Measurements from ENCODE around the gene MC2R.

The MC2R gene

DNA sequence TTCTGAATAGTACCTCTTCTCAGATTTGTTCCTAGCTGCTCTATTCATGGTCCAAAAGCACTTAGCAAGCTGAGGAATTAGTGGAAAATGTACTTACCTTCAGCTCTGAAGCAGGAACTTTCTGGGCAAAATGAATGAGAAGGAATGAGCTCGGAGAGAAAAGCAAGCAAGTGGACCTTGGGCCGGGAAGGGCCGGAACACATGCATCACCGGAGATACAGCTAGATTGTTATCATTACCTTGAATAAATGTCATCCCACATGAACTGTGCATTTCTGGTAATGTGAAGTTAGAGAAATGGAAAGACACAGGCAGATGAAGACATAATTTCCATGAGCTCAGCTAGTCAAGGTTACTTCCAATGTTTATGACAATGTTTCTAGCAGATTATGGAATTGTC is at the start of gene MC2R:
TSS of gene MC2R (minus strand) at position 146 of the 400 bp plus-strand sequence. CDS start 30,018 bp downstream, outside the sequence.
- DNase-seq = no peak

DNA sequence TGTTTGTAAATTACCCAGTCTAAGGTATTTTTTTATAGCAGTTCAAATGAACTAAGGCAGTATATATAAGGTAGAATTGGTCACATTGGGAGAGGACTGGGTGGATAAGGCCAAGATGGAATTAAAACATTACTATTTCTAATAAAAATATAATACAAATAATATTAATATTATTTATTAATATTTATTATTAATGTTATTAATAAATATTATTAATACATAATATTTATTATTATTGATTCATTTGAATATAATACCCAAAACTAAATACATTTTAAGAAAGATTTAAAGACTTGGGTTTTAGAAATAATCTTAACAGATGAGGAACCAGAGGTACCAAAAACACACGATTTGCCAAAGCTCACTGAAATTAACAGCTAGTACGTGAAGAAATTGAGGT is 30.5 kb upstream of the MC2R start:
- no peak for DNase-seq

DNA sequence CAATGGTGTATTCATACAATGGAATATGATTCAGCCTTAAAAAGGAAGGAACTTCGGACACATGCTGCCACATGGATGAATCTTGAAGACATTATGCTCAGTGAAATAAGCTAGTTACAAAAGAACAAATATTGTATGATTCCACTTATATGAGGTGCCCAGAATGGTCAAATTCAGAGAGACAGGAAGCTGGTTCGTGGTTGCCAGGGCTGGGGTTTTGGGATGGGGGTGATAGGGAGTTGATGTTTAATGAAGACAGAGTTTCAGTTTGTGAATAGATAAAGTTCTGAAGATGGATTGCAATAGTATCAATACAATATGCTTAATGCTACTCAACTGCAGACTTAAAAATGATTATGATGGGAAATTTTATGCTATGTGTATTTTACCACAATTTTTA is 28.0 kb upstream of the MC2R start:
- no peak for DNase-seq

GRCh38 chr18:13940326-13940725 is 25.0 kb upstream of the MC2R start:
- DNase-seq = no peak

GRCh38 chr18:13934676-13935075 is 19.3 kb upstream of the MC2R start:
- DNase-seq = no peak

GRCh38 chr18:13934058-13934457 is 18.7 kb upstream of the MC2R start:
- DNase-seq = no peak

GRCh38 chr18:13932285-13933025 is 17.1 kb upstream of the MC2R start:
- peak; percentile 52 for DNase-seq

- peak; percentile 13 for DNase-seq
These were observed 15.6 kb upstream of the MC2R start for GRCh38 chr18:13930964-13931363.

DNA sequence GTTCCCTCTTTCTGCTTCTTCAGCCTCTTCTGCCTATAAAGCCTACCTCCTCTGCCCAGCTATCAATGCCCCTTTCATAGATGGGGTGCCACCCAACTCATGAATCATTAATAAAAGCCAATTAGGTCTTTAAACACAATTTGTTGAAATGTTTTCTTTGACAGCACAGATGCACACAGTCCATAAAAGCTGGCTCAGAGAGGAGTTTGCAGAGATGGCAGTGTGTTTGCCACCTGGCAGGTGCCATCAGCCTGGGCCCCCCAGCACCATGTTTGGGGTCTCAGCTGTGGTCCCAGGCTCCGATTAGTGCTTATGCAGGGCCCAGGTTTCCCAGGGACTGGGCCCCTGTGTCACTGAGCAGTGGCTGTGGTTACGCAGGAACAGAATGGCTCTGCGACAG is 7.9 kb upstream of the MC2R start:
- no peak for DNase-seq

- DNase-seq = no peak
These were observed 3.6 kb upstream of the MC2R start for GRCh38 chr18:13918898-13919297.

GRCh38 chr18:13917401-13917800 is 2.1 kb upstream of the MC2R start:
- no peak for DNase-seq

DNA sequence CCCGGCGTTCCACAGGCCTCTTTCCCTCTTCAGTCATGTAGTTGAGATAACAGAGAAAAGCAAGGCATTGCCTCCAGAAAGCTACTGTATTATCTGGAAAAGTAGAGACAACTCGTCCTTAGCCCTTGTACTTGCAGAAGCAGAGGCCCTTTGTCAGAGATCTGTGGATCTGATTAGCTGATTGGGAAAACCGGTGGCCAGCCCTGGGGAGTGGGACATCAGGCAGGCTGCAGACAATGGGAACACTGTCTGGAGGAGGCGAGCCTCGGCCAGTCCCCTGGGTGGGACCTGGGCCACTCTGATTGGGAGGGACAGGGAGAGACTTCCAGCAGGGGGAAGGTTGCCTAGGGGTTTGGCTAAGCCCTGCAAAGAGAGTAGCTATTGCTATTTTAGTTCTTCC is 1.2 kb upstream of the MC2R start:
- DNase-seq = no peak

DNA sequence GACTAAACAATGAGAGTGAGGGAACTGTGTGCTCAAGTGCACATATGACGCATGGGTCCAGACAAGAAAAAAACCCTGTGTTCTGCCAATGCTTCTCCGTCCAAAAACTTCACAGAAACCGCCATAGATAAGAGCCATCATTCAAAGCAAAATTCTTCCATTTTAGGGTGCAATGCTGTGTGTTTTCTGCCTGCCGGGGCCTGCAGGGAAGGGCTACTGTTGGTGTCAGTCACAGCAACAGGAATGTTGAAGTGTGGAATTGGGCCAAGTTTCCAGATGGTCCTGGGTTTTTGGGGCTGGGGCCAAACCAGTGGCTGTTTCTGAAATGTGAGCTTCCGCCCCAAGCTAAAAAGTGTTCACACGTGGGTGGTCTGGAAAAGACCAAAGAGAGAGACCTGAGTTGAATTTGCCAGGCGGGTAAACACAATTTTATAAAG is 677 bp upstream of the MC2R start:
- no peak for DNase-seq

DNA sequence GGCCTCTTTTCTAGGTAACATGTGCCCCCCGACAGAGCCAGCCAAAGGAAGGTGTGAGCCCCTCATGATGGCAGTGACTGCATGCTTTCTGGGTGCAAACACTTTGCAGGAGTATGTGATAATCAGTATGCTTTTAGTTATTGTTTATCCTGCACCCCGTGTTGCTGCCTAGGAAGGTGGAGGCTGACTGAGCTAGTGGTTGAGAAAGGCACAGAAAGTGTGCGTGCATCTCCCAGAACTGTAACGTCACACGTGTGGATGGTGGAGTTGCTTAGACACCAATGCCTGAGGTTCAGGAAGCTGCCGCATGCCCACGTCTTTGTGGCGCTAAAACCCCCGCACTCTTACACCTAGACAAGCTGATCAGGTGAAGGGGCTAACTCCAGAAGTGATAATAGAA is 580 bp downstream of the MC2R start:
- no peak for DNase-seq

DNA sequence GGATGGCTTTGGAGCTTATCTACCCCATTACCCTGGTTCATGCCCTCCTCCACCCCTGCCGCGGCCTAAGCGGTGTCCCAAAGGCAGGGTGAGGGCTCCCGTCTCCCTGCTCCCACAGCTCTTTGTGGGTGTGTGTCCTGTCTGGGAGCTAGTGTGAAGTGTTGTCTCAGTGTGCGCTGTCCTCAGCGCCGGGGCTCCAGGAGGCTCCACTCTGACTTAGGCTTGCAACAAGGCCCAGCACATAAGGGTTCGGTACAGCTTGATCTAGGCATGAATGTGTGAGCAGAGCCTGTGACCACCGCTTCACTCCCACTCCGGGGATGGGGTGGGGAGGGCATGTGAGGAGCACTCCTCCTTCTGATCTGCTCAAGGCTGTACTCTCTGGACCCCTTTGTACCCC is 1.2 kb downstream of the MC2R start:
- no peak for DNase-seq

- DNase-seq = no peak
These were observed 2.1 kb downstream of the MC2R start for GRCh38 chr18:13913205-13913604.

DNA sequence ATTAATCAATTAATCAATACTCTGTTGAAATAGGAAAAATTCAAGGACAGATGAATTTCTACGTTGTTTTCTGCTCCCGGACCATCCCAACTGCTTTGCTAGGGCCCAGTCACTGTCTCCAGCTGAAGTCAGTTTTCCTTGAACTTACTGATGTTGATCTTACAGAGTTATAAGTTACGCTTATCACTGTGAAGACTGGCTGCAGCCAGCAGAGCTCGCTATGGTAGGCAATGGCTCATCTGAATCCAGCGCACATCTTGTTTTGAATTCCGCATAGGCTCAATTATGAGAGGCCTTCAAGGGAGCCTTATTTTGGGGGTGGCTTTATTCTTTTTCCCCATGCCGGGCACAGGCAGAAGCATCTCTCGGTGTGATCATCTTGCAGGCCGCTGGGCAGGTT is 2.7 kb downstream of the MC2R start:
- DNase-seq = no peak

GRCh38 chr18:13910986-13911385 is 4.3 kb downstream of the MC2R start:
- peak; percentile 82 for DNase-seq

DNA sequence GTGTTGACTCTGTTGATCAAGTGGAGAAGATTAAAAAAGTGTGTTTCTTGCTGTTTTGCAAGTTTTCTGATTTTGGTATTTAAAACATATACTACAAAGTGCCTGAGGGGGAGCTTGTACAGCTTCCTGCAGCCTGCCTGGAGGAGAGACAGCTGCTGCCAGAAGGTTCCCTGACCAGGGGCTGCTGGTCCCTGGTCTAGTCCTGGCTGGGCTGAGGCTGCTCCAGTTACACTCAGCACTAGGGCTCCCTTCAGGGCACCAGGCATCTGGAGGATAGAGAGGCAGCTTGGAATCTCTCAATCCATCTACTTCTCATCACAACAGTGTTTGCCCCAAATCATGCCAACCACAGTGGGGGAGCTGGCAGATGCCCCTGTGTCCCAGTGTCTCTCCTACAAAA is 4.8 kb downstream of the MC2R start:
- peak; percentile 82 for DNase-seq

DNA sequence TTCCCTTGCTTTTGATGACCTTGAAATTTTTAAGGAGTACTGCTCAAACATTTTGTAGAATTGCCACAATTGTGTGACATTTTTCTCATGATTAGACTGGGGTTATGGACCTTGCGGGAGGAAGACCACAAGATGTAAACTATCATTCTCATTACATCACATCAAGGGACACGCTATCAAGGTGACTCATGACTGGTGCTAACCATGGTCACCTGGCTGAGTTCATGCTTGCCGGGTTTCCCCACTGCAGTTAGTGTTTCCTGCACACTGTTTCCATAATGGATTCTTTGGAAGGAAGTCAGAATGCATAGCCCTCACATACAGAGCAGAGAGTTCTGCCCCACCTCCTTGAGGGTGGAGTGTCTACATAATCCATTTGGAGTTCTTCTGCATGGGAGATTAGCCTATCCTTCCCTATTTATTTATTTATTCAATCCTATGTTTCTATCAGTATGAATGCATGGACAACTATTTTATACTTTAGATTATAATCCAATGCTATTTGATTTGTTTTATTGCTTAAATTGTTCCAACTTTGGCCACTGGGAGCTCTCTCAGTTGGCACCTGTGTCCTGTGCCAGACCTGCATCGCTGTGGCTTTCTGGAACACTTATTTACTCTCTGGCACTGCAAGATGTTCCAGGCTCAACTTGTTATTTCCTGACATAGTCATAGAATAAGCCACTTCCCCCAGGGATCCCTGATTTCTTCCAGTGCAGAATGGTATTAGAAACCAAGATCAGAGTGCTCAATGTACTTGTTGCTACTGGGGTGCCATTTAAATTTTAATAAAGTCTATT is 6.0 kb downstream of the MC2R start:
- no peak for DNase-seq

- DNase-seq = no peak
These were observed 14.7 kb downstream of the MC2R start for GRCh38 chr18:13900633-13901032.

GRCh38 chr18:13895505-13896033 is 19.8 kb downstream of the MC2R start:
- no peak for DNase-seq

- no peak for DNase-seq
These were observed 20.8 kb downstream of the MC2R start for GRCh38 chr18:13894531-13894930.

GRCh38 chr18:13893418-13893760 is 21.9 kb downstream of the MC2R start:
- DNase-seq = no peak

Measured in NCI-H345 (cell line).